Astrocyte of the hippocampus (primary cell): ENCODE results near the gene SCN10A.

Source experiments
- DNase-seq: peaks from one replicate; pipeline ENCODE4 v3.0.0; 2011; ENCODE audit warnings: low read depth, low spot score

Gene SCN10A

GRCh38 chr3:38721207-38721772 lies 94.7 kb downstream of the SCN10A start:
- DNase-seq, result no peak

- DNase-seq, result no peak
Measured at GRCh38 chr3:38720465-38720864, 95.6 kb downstream of the SCN10A start.

- DNase-seq, result no peak
Measured at GRCh38 chr3:38717355-38718240, 98.4 kb downstream of the SCN10A start.

GRCh38 chr3:38713121-38713520 lies 102.9 kb downstream of the SCN10A start:
- no peak for DNase-seq

- DNase-seq, result no peak
Measured at GRCh38 chr3:38711321-38711720, 104.7 kb downstream of the SCN10A start.

GRCh38 chr3:38707730-38708129 lies 108.3 kb downstream of the SCN10A start:
- no peak for DNase-seq

- DNase-seq, result no peak
Measured at GRCh38 chr3:38706961-38707360, 109.1 kb downstream of the SCN10A start.

- DNase-seq, result no peak
Measured at GRCh38 chr3:38702231-38702630, 113.8 kb downstream of the SCN10A start.

GRCh38 chr3:38698760-38699159 lies 117.3 kb downstream of the SCN10A start:
- DNase-seq, result no peak

GRCh38 chr3:38698061-38698460 lies 118.0 kb downstream of the SCN10A start:
- no peak for DNase-seq

- DNase-seq, result no peak
Measured at GRCh38 chr3:38696034-38696433, 120.0 kb downstream of the SCN10A start.

- no peak for DNase-seq
Measured at GRCh38 chr3:38690185-38690584, 125.8 kb downstream of the SCN10A start.

GRCh38 chr3:38689774-38690173 lies 126.2 kb downstream of the SCN10A start:
- DNase-seq, result no peak

GRCh38 chr3:38689346-38689745 lies 126.7 kb downstream of the SCN10A start:
- DNase-seq, result no peak

- DNase-seq, result no peak
Measured at GRCh38 chr3:38687321-38687720, 128.7 kb downstream of the SCN10A start.

GRCh38 chr3:38684546-38684945 lies 131.5 kb downstream of the SCN10A start:
- no peak for DNase-seq

- DNase-seq, result no peak
Measured at GRCh38 chr3:38669668-38670067, 146.3 kb downstream of the SCN10A start.

- DNase-seq, result peak; percentile 53
Measured at GRCh38 chr3:38662544-38662943, 153.5 kb downstream of the SCN10A start.

GRCh38 chr3:38658841-38659240 lies 157.2 kb downstream of the SCN10A start:
- DNase-seq, result no peak

- no peak for DNase-seq
Measured at GRCh38 chr3:38657369-38657768, 158.6 kb downstream of the SCN10A start.

GRCh38 chr3:38655708-38656300 lies 160.2 kb downstream of the SCN10A start:
- peak; percentile 73 for DNase-seq

- no peak for DNase-seq
Measured at GRCh38 chr3:38653685-38654537, 162.1 kb downstream of the SCN10A start.
